Activated CD8-positive, alpha-beta memory T cell treated with anti-CD3 and anti-CD28 coated beads for 1 hour (primary cell): ENCODE data around the gene MPND.
"Not testable (repeated sequence)": the region's sequence is repeated elsewhere in the genome, so short reads cannot be mapped to it uniquely, and the experiment has no call there.

Experiments
- DNase-seq, 2 donors: peaks; one replicate each; pipeline ENCODE4 v3.0.0-alpha.2; 2020; ENCODE audit warnings: low read depth in 1 of 2; ENCODE audit errors: extremely low read depth in 1 of 2

The MPND gene

DNA sequence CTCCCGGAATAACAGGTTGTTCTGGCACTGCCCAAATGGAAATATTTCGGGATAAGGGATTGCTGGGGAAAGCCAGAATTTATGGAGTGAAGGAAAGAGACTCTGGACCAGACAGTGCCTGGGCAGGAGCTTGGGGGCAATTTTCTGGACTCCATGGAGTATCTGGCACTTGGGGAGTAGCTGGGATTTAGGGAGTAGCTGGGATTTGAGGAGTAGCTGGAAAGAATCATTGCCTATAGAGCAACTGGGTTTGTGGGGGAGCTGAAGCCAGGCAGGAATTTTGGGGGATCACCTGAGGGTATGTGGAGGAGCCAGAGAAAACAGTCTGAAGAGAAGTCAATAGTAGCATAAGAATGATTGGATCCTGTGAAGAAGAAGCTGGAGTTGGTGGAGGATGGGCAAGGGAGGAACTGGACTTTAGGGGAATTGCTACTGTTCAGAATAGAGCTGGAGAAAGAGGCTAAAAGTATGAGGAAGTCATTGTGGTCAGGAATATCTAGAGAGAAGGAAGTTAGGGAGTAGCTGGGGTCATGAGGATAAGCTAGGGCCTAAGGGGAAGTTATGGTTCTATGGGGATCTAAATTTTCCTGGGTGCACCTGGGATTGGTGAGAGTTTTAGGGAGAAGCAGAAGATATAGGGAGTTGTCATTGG is 24.2 kb upstream of the MPND start:
- no peak for DNase-seq

DNA sequence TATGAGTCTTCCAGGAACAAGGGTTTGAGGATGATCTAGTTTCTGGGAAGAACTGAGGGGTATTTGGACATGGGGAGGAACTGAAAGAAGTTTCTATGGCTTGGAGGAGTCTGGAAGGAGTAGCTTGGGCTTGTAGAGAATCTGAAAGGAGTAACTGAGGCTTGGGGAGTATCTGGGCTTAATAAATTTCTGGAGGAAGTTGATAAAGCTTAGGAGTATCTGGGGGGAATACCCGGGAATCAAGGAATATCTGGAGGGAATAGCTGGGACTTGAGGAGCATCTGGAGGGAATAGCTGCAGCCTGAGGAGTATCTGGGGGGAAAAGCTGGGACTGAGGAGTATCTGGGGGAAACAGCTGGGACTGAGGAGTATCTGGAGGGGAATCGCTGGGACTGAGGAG is 22.9 kb upstream of the MPND start:
- DNase-seq = no peak

DNA sequence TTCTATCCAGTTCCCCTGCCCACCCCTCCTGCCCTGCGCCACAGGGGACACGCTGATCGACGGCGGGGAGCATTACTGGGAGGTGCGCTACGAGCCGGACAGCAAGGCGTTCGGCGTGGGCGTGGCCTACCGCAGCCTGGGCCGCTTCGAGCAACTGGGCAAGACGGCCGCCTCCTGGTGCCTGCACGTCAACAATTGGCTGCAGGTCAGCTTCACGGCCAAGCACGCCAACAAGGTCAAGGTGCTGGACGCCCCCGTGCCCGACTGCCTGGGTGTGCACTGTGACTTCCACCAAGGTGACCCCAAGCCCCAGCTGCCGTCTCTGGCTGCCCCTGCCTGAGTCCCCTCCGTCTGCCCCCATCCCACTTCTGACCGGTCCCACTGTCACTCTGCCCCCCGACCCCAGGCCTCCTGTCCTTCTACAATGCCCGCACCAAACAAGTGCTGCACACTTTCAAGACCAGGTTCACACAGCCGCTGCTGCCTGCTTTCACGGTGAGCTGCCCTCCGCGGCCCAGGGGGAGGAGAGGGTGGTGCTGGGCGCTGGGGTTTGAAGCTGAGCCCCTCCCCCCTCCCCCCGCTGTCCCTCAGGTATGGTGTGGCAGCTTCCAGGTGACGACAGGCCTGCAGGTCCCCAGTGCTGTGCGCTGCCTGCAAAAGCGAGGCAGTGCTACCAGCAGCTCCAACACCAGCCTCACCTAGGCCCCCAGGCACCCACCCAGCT is 20.3 kb upstream of the MPND start:
- DNase-seq = no peak

DNA sequence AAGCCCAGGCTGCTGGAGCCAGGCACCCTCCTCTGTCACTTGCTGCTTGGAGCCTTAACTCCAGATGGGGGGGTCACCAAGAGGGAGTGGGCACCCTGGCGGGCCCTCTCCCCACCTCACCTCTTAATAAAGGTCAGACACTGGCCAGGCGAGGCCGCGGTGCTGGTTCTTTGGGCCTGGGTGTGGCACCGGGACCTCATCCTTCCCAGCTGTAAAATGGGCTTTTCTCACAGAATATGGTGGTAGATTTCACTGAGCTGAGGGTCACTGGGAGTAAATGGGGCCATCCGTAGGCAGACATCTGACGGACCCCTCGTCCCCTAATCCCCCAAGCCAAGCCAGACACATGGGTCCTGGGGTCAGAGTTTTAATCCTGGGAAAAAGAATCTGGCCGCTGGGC is 19.7 kb upstream of the MPND start:
- DNase-seq = no peak

DNA sequence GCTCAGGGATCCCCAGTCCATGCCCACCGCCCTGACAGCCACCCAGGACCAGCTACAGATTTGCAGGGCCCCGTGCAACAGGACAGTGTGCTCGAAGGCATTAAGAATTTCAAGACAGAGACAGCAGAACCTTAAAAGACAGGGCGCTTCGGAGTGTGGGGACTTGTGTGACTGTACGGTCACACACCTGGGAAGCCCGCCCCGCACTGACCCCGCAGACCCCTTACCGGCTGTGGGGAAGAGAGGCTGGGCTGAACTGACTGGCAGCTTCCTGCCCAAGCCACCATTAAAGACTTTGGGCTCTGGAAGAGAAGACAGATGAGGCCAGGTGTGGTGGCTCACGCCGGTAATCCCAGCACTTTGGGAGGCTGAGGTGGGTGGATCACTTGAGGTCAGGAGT is 19.1 kb upstream of the MPND start:
- DNase-seq = no peak

DNA sequence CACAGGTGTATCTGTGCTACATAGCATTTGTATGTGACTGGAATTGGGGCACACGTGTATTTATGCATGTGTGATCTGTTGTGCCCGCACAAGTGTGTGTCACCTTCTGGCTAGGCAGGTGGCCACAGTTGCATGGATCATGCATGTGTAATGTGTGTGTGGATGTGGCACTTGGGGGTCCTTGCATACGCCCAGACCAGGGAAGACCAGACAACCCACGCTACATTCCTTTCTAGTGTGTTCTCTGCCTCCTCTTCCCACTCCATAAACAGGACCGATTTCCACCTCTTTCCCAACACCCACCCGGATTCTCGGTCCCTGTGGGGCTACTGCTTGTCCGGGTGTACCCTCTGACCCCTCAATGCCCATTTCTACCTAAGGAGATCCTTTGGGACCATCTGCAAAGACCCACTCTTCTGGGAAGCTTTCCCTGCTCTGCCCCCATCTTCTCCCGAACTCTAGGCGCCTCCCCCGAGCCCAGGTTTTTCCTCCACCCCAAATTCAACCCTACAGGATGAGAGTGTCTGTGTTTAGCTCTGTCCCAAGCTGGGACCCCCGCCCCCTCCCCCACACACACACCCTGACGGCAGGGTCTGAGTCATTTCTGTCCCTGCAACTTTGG is 17.0 kb upstream of the MPND start:
- no peak for DNase-seq

DNA sequence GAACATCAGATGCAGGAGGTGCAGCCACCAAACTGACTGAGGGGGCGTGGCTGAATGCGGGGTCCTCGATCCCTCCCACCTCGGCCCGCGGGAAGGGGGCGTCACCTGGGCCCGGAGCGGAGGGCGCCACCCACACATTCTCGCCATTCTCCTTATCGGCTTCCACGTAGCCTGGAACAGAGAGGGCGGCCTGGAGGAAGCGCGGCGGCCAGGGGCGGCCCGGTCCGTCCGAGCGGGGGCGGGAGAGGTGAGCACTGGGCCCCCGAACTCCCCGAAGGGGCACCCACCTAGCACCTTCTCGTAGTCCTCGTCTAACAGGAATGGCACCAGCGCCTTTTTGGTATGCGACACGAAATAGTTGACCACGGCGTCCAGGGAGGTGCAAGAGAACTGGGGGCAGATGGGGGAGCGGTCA is 16.5 kb upstream of the MPND start:
- DNase-seq = no peak

DNA sequence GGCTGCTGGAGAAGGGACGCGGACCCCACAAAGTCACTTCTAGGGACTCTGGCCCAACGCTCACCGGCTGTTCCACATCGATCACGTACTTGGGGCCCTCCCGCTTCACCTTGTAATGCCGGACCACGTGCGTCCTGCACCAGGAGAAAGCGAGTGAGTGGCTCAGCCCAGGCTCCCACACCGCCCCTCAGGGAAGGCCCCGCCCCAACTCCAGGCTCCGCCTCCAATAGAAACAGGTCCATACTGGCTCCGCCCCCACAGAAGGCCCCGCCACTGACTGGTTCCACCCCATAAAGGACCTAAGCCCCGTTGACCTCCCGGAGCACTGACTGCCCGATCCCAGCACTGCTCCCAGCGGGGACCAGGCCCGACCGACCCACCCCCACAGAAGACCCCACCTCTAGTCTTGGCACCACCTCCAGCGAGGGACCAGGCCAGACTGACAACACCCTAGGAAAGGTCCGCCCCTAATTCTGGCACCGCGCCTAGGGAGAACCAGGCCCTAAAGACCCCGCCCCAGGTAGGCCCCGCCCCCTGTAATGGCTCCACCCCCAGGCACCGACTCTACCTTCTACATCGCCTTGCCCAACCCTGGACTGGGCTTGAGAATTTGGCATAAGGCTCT is 16.0 kb upstream of the MPND start:
- peak; percentile 35 to 46 for DNase-seq

DNA sequence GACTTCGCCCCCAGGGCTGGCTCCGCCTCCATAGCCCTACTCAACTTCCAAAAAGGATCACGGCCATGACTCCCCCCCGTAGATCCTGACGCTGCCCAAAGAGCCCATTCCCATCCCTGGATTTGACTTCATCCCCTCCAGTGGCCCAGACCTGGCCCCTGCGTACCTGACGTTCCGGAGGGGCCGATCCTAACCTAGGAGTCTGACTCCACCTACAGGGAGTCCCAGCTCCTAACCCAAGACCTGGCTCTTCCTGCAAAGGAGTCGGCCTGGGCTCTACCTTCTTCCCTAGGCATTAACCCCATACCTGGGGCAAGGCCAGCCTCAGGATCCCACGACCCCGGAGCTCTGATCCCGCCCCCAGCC is 15.5 kb upstream of the MPND start:
- DNase-seq = no peak

DNA sequence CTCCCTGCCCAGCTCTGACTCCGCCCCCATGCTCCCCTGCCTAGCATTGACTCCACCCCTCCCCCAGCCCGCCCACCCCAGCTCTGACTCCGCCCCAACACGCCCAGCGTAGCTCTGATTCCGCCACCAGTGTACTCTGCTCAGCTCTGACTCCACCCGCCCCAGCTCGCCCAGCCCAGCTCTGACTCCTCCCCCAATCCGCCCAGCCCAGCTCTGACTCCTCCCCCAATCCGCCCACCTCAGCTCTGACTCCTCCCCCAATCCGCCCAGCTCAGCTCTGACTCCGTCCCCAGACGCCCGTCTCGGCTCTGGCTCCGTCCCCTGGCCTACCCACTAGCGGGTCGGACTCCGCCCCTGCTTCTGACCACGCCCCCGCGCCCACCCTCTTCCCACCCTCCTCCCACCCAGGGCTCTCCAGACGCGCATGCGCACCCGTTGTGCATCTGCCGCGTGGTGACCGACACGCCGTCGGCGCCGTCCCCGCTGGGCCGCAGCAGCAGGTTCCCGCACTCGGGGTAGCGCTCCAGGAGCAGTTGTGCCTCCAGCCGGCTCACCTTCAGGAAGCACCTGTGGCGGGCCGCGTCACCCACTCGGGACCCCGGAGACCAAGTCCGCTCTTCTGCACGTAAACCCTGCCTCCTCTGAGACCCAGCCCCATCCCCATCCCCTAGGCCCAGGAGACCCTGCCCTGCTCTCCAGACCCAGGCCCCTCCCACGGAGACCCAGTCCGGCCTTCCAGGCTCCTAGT is 14.9 kb upstream of the MPND start:
- peak; percentile 92 to 98 for DNase-seq

DNA sequence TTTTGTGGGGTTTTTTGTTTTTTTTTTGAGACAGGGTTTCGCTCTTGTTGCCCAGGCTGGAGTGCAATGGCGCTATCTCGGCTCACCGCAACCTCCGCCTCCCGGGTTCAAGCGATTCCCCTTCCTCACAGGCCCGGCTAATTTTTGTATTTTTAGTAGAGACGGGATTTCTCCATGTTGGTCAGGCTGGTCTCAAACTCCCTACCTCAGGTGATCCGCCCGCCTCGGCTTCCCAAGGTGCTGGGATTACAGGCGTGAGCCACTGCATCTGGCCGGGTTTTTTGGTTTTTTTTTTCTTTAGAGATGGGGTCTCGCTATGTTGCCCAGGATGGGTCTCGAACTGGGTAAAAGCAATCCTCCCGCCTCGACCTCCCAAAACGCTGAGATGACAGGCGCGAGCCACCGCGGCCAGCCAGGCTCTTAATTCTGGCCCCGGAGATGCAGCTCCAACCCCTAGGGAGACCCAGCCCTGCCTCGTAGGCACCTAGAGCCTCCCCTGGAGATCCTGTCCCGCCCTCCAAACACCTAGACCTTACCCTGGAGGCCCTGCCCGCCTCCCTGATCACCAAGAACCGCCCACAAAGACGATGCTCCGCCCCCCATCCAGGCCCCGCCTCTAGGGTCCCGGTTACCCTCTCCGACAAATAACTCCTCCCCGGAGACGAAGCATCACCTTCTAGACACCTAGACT is 14.2 kb upstream of the MPND start:
- not testable (repeated sequence) for DNase-seq

DNA sequence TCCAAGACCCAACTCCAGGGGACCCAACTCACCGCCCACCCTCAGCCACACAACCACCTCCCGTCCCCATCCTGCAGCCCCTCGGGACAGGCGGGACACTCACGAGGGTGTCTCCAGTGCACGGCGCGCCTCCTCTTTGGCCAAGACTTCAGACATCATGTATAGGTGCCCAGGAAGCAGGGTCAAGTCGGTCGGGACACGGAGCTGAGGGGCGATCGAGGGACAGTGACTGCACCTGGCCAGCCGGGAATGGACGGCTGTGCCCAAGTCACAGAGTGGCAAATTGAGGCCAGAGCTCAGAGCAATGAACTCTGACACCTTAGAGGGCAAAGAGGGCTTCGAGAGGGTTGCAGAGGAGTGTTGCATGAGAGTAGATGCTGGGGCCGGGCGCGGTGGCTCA is 13.5 kb upstream of the MPND start:
- DNase-seq = no peak

DNA sequence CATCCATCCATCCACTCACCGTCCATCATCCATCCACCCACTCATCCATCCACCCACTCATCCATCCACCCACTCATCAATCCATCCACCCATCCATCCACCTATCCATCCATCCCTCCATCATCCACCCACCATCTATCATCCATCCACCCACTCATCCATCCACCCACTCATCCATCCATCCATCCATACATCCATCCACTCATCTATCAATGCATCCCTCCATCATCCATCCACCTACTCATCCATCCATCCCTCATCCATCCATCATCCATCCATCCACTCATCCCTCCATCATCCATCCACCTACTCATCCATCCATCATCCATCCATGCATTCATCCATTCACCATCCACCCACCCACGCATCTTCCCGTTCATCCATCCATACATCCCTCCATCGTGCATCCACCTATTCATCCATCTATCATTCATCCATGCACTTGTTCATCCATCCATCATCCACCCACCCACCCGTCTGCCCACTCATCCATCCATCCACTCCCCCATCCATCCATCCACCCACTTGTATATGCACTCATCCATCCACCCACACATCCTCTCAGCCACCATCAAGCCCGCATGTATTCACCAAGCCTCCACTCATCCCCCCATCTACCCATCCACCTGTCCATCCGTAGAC is 8.3 kb upstream of the MPND start:
- no peak for DNase-seq

DNA sequence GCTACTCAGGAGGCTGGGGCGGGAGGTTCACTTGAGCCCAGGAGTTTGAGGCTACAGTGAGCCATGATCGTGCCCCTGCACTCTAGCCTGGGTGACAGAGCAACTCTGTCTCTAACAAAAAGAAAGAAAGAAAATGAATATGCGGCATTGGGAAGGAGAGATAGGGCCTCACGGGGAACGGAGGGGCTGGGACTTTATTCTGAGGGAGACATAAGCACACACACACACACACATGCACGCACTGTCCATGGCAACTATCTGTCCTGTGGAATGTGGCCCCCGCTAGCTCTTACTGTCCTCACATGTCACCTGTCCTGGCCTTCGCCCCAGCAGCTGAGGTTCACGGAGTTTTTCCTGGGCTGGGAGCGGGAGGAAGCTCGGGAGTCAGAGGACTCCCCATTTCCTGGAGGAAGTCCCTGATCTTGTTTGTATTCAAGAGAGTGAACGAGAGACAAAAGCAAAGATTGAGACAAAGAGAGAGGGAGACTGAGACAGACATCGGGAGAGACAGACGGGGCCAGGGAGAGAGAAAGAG is 5.4 kb upstream of the MPND start:
- no peak for DNase-seq

DNA sequence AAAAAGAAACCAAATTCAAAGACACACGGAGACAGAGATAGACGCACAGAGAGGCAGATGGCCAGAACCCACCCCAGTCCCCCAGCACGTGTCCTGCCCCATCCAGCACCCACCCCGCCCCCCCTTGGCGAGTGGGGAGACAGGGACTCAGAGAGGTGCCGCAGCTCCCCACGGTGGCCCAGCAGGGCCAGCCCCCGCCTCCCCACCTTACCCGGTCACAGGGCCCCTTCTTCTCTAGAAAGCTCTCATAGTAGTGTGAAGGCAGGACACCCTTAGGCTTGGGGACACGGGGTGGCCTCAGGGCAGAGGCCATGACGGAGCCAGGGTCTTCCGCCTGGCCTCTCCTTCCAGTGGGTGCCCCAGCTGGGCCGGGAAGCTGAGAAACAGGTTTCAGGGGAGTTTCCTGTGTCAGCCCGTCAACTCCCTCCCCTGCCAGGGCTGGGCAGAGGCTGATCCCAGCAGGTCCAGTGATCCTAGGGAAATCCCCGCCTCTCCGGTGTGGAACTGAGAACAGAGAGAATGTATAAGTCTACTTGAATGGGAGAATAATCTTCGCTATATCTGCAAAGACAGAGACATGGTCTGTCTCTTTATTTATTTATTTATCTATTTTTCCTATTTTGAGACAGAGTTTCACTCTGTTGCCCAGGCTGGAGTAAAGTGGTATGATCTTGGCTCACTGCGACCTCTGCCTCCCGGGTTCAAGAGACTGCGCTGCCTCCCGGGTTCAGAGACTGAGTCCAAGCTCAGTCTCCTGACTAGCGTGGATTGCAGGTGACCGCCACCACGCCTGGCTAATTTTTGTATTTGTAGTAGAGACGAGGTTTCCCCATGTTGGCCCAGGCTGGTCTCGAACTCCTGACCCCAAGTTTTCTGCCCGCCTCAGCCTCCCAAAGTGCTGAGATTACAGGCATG is 4.7 kb upstream of the MPND start, which contains the start of gene STAP2:
Gene STAP2, minus strand, starts transcription at position 387 of the 915 bp plus-strand sequence. Its CDS starts 74 bp downstream, at position 313.
- no peak for DNase-seq

DNA sequence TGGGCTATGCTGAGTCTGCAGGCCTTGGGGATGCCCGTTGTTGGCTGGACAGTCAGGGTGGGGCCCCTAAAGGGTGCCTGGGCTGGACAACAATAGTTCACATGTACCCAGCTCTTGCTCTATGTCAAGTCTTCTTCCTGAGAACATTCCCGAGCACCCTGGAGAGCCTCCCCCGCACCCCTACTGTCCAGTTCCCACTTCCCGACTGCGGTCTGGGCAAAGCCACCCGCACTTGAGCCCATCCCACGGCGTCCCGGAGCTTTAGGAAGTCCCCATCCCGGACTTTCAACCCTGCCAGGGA is 1.1 kb upstream of the MPND start:
- no peak for DNase-seq

DNA sequence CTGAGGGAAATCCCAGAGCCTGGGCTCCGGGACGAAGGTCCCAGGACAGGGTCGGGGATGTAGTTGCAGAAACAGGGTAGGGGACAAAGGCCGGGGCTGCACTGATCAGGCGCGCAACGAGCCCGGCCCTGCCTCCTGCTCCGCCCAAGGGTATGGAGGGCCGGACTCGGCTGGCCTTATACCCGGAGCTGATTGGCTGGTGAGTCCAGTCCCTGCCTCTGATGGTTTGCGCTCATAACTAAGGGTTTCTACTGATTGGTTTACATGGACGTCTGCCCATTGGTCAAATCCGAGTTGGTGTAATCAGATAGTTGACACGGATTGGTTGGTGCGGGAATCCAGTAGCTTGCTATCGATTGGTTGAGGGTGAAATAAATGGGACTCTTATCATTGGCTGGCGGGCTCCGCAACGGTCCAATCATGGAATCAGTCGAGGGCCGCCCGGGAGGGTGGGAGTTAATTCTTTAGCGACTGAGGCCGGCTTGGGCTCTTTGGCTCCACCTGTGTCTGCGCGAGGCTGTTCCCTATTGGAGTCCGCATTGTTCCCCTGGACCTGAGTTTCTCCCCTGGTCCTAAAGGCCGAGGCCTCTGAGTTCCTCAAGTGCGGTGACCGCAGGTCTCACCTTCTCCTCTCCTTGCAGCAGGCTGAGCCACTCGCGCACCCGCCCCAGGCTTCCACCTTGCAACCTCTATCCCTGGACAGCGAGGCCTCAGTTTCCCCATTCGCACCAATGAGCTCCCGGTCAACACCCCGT is 570 bp upstream of the MPND start:
- peak; percentile 71 to 78 for DNase-seq

DNA sequence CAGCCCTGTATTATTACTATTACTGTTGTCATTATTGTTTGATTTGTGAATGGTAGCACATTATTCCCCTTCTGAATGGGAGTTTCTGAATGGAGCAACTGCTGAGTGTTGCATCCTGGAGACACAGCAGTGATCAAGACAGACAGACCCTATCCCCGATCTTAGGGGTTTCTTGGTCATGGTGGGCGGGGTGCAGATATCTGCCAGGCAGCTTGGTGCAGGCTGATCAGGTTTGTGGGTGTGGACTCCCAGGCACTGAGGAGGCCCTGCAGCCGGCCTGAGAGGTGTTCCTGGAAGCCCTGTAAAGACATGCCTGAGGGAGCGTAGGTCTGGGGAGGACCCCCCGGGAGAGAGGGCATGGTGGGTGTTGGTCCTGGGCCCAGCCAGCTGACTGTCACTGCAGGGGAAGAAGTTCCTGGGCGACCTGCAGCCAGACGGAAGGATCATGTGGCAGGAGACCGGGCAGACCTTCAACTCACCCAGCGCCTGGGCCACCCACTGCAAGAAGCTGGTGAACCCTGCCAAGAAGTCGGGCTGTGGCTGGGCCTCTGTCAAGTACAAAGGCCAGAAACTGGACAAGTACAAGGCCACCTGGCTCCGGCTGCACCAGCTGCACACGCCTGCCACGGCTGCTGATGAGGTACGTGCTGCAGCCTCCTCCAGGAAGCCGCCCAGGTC is 2.1 kb downstream of the MPND start:
- DNase-seq = no peak
